Measurements from ENCODE around the gene ATP6V1G3.

GRCh38 chr1:198549866-198550265, 9.4 kb upstream of the ATP6V1G3 start:
- TF ChIP-seq CTCF (IDR thresholded peaks at IDR 0.05) (no peak), EZH2 (IDR thresholded peaks at IDR 0.05) (no peak), EZH2phosphoT487 (IDR thresholded peaks at IDR 0.05) (no peak)
